ENCODE measurements around the gene CALCB.

Gene CALCB

GRCh38 chr11:15119352-15119751, 46.0 kb downstream of the CALCB start:
- no peak for DNase-seq

- no peak for DNase-seq
Measured at GRCh38 chr11:15119826-15120225, 46.4 kb downstream of the CALCB start.

- no peak for DNase-seq
Measured at GRCh38 chr11:15123849-15124248, 50.5 kb downstream of the CALCB start.

- DNase-seq: no peak
Measured at GRCh38 chr11:15124528-15124927, 51.1 kb downstream of the CALCB start.

- no peak for DNase-seq
Measured at GRCh38 chr11:15127341-15127740, 53.9 kb downstream of the CALCB start.

All from T-helper 1 cell (primary cell).